ENCODE measurements around the gene OR4D5. TPM values are rescaled to one million over a fixed set of nuclear protein-coding genes. Genes with fewer than 3 reads are reported as not detected.

OR4D5 gene
- total and polyA plus RNA-seq, 2 donors = not detected

DNA sequence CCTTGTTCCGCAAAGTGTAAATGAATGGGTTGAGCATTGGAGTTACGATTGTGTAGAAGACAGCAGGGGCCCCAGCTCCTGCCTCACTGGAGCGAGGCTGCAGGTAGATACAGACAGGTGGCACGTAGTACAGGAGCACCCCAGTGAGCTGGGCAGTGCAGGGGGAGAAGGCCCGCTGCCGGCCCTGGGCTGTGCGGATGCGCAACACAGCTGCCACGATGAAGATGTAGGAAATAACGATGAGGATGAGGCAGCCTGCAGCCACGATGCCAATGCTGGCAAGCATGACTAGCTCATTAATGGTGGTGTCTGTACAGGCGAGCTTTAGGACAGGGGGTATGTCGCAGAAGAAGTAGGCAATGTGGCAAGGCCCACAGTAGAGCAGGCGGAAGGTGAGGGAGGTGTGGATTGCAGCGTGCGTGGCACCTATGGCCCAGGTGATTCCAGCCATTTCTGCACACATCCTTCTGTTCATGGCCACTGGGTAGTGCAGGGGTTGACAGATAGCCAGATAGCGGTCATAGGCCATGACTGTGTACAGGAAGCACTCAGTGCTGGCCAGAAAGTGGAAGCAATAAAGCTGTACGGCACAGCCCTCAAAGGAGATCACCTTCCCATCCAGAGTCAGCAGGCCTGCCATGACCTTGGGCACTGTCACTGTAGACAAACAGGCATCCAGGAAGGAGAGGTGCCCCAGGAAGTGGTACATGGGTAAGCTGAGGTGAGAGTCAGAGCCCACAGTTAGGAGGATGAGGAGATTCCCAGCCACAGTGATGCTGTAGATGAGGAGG is 37.5 kb downstream of the OR4D5 start:
- Histone ChIP-seq H3K4me1 (ENCODE audit: insufficient read depth) (no peaks in the 10 kb centered on the region), H3K36me3 (ENCODE audit: insufficient read depth) (no peaks in the 10 kb centered on the region), H3K27ac (ENCODE audit: low read depth) (no peak overlapping the region), H3K4me3 (ENCODE audit: low read depth, low read length) (no peak overlapping the region)
- no peak for DNase-seq (ENCODE audit: extremely low spot score)
- WGBS = 89% methylated on average over 18 of the region's 18 CpGs

GRCh38 chr11:123977731-123978347 is 38.4 kb downstream of the OR4D5 start, which contains the start of gene OR10S1:
TSS of gene OR10S1 (minus strand) at chr11:123977781. CDS start at chr11:123977664, 117 bp downstream.
- no peak within 1 kb of the TSS for H3K27ac ChIP-seq (ENCODE audit: low read depth)
- H3K4me1 ChIP-seq (ENCODE audit: insufficient read depth) = no peaks in the 10 kb centered on the region
- no peaks in the 10 kb centered on the region for H3K36me3 ChIP-seq (ENCODE audit: insufficient read depth)
- DNase-seq (ENCODE audit: extremely low spot score) = no peak
- H3K4me3 ChIP-seq (ENCODE audit: low read depth, low read length) = no peak within 1 kb of the TSS

DNA sequence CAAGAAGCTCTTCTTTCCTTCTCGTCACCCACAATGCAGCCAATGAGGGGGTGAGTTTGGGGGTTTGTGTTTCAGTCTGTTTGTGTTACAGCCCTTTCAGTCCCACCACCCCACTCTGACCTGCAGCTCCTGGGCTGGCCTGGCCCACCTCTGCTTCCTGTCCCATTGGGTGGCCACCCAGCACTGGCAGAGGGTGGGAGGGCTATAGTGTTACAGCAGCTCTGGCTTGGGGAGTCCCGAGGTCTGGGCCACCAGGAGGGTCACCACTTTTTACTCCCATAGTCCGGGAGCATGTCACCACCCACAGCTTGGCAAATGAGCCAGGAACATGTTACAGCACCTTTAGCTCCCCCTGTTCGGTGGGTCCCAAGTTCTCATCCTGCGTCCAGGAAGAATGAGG is 39.9 kb downstream of the OR4D5 start:
- no peaks in the 10 kb centered on the region for H3K36me3 ChIP-seq (ENCODE audit: insufficient read depth)
- no peak overlapping the region for H3K27ac ChIP-seq (ENCODE audit: low read depth)
- no peaks in the 10 kb centered on the region for H3K4me1 ChIP-seq (ENCODE audit: insufficient read depth)
- H3K4me3 ChIP-seq (ENCODE audit: low read depth, low read length) = no peak overlapping the region
- WGBS = 86% methylated on average over 5 of the region's 5 CpGs
- no peak for DNase-seq (ENCODE audit: extremely low spot score)

Other genes starting within 250 kb of the OR4D5 start
- 9.3 TPM for gene ZNF202, start 198.0 kb upstream of the OR4D5 start, total RNA-seq
- 8.2 TPM for gene ZNF202, start 198.0 kb upstream of the OR4D5 start, polyA plus RNA-seq
- gene OR6X1, start 185.1 kb upstream of the OR4D5 start, total RNA-seq = not detected
- gene OR6X1, start 185.1 kb upstream of the OR4D5 start, polyA plus RNA-seq = not detected
- gene OR6M1, start 133.3 kb upstream of the OR4D5 start, total RNA-seq = not detected
- not detected for gene OR6M1, start 133.3 kb upstream of the OR4D5 start, polyA plus RNA-seq
- not detected for gene TMEM225, start 53.9 kb upstream of the OR4D5 start, total RNA-seq
- not detected for gene TMEM225, start 53.9 kb upstream of the OR4D5 start, polyA plus RNA-seq
- 0.21 TPM for gene OR8D4, start 37.5 kb upstream of the OR4D5 start, total RNA-seq
- gene OR8D4, start 37.5 kb upstream of the OR4D5 start, polyA plus RNA-seq = not detected
- gene OR6T1, start 4.2 kb downstream of the OR4D5 start, total RNA-seq = not detected
- not detected for gene OR6T1, start 4.2 kb downstream of the OR4D5 start, polyA plus RNA-seq
- gene OR10S1, start 38.2 kb downstream of the OR4D5 start, total RNA-seq = not detected
- not detected for gene OR10S1, start 38.2 kb downstream of the OR4D5 start, polyA plus RNA-seq
- not detected for gene OR10G6, start 55.5 kb downstream of the OR4D5 start, total RNA-seq
- gene OR10G6, start 55.5 kb downstream of the OR4D5 start, polyA plus RNA-seq = not detected
- gene OR10G4, start 73.4 kb downstream of the OR4D5 start, total RNA-seq = not detected
- gene OR10G4, start 73.4 kb downstream of the OR4D5 start, polyA plus RNA-seq = not detected
- gene OR10G9, start 83.4 kb downstream of the OR4D5 start, total RNA-seq = not detected
- gene OR10G9, start 83.4 kb downstream of the OR4D5 start, polyA plus RNA-seq = not detected
- not detected for gene OR10G8, start 87.2 kb downstream of the OR4D5 start, total RNA-seq
- gene OR10G8, start 87.2 kb downstream of the OR4D5 start, polyA plus RNA-seq = not detected
- not detected for gene OR10G7, start 101.7 kb downstream of the OR4D5 start, total RNA-seq
- not detected for gene OR10G7, start 101.7 kb downstream of the OR4D5 start, polyA plus RNA-seq
- gene VWA5A, start 175.8 kb downstream of the OR4D5 start, total RNA-seq = 36.2 TPM
- 21.0 TPM for gene VWA5A, start 175.8 kb downstream of the OR4D5 start, polyA plus RNA-seq
- not detected for gene OR10D3, start 243.7 kb downstream of the OR4D5 start, total RNA-seq
- not detected for gene OR10D3, start 243.7 kb downstream of the OR4D5 start, polyA plus RNA-seq